HG02642 (cell line): ENCODE results near the gene SOX9.
"Not testable (repeated sequence)": the region's sequence is repeated elsewhere in the genome, so short reads cannot be mapped to it uniquely, and the experiment has no call there.

Experiments
- ATAC-seq: cut with Tn5 transposase; IDR thresholded peaks from one replicate; pipeline ENCODE4 v1.9.1; 2021; ENCODE audit warnings: mild to moderate bottlenecking; ENCODE audit not compliant: unreplicated experiment, poor library complexity

The SOX9 gene

DNA sequence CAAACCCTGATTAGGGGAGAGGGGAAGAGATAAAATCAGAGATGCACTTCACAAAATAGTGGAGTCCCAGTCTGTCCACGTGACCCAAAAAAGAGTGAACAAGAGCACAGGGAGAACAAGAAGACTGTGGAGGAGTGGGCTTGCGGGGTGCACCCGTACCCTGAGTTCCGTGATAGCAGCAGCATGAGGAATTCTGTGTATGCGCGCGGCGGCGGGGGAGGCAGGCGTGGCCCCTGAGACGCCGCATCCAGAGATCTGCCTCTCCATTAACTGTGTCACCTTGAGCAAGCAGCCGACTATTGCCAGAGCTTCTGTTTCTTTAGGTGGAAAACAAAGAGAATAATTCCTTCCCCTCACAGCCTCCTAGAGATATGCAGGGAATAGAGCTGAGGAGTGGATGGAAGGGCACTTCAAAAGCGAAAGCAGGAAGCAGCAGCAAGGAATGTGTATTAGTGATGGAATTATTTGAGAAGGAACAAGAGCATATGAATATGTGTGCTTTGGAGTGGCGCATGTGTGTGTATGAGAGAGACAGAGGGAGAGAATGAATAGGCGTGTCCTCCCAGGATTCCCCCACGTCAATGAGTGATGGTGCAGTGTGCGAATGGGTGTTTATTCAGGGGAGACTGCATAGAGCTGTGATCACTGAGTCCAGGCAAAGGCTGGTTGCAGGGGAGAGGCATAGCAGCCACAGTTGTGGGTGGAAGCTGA, 10.4 kb upstream of the SOX9 start:
- no peak for ATAC-seq

DNA sequence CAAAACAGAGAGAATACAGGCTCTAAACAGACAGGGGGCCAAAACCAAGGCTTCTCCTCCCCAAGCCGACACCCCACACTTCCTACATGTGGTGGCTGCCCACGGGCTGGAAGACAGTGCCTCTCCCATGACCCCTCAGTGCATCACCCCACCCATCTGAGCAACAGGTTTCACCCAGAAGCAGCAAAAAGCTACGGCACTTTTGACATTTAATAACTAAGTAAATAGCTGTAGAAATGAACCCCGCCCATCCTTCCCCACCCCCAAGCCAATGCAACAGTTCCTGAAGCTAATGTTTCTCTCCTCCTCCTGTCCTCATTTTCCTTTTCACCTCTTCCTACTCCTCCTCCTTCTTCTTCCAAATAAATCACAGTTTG, 9.9 kb upstream of the SOX9 start:
- no peak for ATAC-seq

DNA sequence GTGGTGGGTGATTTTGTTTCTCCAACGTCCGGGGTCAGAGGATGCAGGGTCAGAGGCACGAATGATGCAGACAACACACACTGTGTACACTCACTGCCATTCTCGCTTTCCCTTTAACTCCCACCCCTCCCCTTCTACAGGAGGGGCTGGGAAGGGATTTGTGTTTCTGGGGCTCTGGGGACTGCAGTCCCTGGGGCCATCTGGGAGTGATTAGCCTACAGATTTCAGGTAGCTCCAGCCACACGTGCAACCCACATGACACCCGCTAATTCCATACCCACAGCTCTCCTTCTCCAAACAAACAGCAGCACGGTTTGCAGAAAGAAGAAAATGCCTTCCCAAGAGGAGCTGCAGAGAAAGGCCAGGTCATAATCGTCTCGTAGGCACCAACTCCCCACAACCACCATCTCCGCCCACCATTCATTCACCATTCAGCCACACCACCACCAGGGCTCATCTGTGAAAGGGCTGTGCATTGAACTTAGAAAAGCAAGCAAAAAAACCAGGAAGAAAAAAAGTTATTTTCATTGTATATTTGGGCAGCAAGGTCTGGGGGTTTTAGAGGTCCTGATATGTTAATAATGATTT, 9.4 kb upstream of the SOX9 start:
- no peak for ATAC-seq

DNA sequence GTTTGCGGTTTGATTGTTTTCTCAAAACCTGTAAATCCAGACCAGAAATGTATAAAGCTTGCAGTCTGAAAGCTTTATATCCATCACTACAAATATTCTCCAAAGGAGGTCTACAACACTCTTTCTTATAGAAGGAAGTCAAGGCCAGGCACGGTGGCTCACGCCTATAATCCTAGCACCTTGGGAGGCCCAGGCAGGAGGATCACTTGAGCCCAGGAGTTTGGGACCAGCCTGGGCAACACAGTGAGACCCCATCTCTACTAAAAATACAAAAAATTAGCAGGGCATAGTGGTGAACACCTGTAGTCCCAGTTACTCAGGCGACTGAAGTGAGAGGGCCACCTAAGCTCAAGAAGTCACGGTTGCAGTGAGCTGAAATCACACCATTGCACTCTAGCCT, 8.9 kb upstream of the SOX9 start:
- ATAC-seq: not testable (repeated sequence)

DNA sequence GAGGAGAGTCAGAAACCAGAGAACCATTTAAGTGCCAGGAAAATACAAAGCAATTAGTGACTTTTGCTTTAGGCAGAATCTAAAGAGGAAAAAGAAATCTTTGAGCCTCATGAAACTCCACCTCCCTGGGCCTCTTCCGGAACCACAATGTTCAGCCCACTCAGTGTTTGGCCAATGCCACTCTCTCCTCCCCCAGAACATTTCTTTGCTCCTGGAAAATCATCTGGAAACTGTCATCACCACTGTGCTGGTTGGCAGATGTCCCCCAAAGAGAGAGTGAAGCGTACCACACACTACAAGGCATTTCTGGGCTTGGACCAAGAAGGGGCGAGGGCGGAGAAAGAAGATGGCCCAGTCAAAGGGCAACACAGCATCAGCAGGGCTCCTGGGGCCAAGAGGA, 7.1 kb upstream of the SOX9 start:
- ATAC-seq: no peak

DNA sequence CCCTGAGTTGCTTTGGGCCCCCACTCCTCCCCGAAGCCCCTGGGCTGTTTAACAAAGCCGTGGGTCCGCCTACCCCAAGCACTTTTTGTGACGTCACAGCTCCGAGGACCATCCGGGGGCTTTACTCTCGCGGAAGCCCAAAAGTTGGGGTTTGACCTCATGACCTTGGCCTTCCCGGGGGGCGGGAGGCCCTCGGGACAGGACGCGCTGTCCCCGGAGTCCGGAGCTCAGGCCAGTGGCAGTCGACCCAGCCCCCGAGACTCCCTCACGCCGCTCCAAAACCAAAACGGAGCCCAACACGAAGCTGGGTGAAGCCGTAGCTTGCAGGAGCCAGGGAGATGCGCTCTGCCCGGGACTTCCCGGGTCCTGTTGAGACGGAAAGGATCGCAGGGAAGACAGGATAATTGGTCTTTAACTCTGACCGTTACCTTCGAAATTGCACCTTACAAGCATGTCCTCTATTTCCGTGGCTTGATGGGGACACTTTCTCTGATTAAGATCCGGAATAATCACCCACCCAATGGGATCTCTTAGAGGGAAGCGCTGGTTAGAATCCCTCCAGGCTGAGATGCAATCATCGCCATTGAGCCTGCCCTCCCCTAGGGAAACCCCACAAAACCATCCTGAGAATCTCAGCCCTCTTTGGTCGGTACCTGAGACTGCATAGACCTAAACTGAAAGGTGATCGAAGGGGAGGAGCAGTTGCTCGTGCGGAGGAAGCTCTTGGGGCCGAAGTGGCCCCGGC, 4.9 kb upstream of the SOX9 start:
- ATAC-seq: no peak

DNA sequence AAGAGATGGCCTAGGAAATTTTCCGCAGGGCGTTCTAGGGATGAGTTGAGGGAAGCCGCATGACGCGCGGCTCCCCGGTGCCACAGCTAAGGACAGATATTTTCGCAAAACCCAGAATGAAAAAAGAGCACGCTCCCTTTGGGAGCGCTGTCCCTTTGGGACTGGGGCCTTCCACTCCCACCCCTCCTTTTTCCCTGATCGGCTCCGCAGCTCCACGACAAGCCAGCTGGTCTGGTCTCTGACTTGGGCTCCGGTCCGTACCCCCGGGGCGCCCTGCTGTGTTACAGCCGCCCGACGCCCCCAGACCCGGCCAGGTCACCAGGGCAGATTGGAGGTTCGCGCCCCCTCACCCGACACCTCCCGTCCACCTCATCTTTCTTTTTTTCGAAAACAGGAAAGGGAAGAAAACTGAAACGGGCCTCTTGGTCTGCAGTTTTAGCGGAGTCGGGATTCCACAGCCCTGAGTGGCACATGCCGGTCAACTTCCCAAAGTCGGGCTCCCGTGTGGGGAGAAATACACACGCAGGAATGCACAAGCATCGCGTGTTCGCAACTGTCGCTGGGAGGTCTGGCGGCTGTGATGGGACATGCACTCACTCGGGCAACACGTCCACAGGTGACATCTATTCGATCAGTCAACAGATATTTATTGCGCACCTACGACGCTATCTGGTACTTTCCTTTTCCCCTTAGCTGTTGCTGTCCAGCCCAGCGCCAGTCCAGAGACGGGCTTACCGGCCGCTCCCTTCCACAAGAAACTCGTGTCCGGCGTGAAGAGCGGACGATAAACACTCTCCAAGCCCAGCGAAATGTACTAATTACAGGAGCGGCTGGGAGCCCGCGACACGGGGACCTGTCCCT, 3.9 kb upstream of the SOX9 start:
- ATAC-seq: no peak

DNA sequence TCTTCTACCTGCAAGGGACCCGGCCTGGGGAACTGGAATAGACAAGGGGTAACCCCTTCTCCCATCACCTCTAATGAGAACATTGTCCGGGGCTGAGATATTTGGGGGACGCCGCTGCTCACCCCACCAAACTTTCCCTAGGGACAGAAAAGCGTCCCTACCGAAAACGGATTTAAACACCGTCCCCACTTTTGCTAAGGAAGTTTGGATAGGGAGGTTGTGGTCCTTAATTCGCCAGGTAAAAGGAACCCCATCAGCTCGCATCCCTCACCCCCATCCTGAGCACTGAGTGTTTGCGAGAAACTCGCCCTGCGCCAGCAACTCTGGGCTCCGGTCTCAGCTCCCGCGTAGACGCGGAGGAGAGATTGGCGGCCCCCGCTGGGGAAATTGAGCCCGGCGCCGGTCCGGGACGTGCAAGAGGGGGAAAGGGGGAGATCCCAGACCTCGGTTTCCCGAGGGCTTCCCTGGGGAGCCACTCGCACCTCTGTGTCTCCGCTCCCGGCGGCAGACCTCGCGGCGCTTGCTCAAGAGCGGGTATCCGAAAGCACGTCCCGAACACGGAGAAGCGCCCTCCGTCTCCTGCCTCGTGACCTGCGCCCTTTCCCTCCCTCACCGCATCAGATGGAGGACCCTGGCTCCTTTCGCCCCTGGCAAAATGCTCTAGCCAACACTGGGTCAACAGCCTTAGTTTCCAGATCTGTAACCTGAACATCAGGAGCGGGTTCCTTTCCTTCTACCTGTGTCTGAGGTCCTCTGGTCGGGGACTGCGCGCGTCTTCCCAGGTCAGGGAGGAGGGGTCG, 3.1 kb upstream of the SOX9 start:
- no peak for ATAC-seq

DNA sequence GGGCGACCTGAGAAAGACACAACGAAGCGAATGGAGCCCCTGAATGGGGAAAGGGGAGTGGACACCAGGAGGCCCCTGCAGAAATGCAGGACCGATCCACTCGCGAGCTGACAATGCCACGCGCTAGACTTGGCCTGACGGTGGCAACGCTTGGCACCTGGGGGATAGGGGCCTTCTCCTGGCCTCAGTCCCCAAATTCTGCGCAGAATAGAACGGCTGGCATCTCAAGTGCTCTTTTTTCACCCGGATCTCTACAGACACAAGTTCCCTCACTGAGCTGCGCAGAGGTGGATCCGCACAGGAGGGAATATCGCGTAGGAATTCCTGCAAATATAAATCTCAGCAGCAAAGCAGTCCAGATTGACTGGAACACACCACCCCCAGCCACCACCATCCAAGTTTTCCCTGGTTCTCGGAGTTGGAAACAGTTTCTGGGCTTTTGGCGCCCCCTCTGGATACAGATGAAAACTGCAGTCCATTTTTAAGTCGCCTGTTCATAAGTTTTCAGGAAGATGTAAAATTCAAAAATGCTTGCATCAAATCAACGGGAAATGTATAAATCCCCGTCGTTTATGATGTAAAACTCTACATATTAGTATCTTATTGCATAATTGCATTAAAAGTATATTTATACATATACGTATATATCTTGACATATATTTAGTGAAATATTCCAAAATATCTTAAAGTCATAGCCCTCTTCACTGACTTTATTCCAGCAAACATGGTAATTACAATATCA, 2.3 kb upstream of the SOX9 start:
- no peak for ATAC-seq

DNA sequence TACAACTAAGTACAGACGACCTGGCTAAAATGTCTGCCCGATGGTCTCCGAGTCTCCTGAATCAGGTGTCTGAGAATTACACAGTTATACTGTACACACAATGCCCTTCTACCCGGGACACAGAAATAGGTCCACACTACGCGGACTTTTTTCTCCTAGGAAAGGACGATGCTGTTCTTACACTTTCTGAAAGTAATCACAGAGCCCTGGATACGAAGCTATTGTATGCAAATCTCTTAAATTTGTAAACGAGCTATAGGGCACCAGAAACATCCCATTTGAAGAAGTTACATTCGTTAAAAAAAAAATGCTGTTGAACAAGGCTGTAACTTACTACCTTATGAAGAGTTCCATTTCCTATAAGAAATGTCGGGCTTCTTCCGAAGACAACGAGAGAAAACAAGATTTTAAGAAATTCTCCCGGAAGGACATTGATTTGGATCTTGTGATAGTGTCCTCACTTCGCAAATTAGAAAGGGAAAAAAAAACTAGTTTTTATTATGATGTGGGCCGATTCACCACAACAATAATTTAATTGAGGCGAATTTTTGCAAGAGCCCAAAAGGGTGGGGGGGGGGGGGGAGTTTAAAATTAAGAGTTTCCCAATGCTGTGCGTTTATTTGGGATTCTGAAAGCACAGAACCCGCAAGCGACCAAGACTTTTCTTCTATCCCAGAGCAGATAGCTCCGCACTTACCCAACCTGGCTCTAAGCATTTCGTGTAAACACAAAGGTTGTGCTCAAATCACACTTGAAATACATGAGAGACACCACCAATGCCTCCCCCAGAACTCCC, 1.5 kb upstream of the SOX9 start:
- ATAC-seq: no peak

DNA sequence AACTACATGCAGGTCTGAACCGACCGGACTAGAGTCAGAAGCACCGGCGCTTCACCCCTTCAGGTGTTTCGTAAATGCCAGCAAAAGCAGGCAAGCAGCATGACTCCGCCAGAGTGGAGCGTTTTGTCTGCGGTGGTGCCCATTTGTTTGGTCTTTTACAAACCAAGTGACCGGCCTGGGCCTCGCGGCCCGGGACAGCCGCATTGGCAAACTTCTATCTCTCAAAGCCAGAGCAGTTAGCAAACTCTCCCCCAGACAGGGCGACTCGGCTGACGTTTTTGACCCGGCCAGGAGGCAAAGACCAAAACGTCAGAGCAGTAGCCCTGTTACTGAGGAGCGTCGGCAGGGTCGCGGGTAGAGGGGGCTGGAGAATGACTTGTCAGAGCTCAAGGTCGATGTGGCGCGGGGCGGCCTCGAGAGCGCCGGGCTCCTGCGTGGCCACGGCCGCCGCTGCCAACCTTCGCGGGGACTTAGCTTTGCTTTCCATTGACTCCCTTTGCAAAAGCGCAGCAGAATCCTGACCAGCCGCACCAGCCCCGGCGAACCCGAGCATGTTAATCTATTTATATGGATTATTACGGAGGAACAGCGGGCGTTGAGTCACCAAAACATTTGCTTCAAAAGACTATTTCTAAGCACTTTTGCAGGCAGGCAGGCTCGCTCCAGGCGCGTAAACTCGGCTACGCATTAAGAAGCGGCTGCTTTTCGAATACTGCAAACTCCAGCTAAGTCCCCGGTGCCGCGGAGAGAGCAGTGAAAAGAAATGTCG, 763 bp upstream of the SOX9 start:
- no peak for ATAC-seq

DNA sequence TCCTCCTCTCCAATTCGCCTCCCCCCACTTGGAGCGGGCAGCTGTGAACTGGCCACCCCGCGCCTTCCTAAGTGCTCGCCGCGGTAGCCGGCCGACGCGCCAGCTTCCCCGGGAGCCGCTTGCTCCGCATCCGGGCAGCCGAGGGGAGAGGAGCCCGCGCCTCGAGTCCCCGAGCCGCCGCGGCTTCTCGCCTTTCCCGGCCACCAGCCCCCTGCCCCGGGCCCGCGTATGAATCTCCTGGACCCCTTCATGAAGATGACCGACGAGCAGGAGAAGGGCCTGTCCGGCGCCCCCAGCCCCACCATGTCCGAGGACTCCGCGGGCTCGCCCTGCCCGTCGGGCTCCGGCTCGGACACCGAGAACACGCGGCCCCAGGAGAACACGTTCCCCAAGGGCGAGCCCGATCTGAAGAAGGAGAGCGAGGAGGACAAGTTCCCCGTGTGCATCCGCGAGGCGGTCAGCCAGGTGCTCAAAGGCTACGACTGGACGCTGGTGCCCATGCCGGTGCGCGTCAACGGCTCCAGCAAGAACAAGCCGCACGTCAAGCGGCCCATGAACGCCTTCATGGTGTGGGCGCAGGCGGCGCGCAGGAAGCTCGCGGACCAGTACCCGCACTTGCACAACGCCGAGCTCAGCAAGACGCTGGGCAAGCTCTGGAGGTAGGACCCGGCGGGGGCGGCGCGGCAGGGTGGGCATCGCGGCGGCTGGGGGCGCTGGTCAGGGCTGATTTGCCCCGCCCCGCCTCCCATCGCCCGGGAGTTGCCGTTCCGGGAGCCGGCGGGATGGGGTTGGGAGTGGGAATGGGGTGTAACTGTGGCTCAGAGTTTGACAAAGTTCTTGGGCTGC, 567 bp downstream of the SOX9 start:
- peak; percentile 27 for ATAC-seq

DNA sequence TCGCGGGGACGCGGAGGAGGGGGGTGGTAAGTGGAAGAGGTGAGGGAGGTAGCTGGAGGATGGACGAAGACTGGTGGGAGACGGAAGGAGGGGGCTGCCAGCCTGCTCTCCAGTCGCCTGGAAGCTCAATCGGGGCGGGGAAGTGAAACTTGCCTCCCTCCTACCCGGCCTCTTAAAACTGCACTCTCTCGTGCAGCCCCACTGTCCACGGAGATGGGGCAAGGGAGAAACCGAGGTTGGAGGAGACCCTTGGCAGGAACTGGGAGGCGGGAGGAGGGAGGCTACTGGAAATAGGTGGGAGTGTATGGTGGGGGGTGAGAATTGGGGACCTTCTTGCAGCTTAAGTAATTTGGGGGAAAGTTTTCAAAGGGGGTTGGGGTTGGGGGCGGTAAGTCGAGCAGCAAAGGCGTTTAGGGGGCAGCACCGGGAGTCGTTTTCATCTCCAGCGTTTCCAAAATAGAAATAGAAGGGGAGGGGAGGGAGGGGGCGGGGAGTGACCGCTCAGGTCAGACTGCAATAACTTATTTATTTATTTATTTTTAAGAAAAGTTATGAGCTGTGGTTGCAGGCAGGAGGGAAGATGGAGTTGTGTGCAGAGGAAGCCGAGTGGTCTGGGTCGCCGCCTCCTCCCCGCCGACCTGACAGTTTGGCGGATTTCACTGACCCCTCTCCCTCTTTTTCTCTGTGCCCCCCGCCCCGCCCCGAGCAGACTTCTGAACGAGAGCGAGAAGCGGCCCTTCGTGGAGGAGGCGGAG, 1.4 kb downstream of the SOX9 start:
- ATAC-seq: no peak

DNA sequence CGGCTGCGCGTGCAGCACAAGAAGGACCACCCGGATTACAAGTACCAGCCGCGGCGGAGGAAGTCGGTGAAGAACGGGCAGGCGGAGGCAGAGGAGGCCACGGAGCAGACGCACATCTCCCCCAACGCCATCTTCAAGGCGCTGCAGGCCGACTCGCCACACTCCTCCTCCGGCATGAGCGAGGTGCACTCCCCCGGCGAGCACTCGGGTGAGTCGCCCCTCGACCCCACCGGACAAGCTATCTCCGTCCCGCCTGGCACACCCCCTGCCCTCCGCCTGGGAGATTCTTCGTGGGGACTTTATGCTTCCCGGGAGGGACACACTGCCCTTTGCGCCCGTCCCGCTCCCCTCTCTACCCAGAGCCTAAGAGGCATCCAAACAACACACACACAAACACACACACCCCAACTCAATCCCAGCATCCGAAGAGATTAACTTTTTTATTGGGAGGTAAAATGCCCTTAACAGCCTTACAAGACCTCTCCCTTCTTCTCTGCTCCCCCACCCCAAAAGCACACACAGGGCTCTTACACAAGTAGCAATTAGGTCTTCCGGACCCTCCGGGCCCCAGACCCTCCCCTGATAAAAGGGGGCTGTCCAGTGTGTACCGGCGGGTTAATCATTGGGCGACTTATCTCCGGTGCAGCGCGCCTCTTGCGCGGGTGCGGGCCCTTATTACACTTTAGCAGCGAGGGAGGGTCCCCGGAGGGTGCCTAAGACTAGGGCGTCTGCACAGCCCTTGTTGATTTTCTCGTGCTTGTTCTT, 2.1 kb downstream of the SOX9 start:
- ATAC-seq: no peak
